ENCODE data around the gene TOB1. TPM values are rescaled to one million over a fixed set of nuclear protein-coding genes. Genes with fewer than 3 reads are reported as not detected.

The TOB1 gene
- total RNA-seq, 1 donor from 2014 or later = 18.8 TPM

DNA sequence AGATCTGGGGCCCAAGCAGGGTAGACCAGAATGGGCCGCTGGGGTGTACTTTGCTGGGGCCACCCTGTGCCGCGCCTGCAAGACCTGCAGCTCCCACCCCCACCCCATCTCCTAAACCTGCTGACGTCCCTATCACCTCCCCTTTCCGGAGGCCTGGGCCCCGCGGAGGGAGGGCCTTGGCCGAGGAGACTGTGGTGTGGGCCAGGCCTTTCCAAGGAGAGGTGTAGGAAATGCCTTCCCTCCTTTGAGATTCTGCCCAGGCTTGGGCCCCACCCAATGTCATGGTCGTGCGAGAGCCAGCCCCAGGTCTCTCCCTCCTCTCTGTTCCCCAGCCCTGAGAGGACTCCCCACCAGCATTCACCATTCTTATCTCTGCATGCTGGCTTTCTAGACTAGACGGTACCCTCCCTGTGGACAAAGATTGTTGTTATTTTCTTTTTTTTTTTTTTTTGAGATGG is 34.7 kb downstream of the TOB1 start:
- no peak for DNase-seq
- H3K4me3 Mint-ChIP-seq = no peak overlapping the region
- H3K36me3 Mint-ChIP-seq (ENCODE audit: low read depth) = no peaks in the 10 kb centered on the region
- CTCF ChIA-PET = no interaction called here
- H3K9me3 Mint-ChIP-seq = no peaks in the 10 kb centered on the region
- ATAC-seq (ENCODE audit: low read depth) = no peak
- POLR2A ChIA-PET = no interaction called here
- no peak for TF ChIP-seq CTCF (IDR thresholded peaks at IDR 0.05)
- H3K27ac Mint-ChIP-seq = no peak overlapping the region
- H3K27me3 Mint-ChIP-seq = peaks cover 28% of the 10 kb centered on the region
- H3K4me1 Mint-ChIP-seq = no peaks in the 10 kb centered on the region
- intact Hi-C loops (cut with micrococcal nuclease) = no loop called here

- Mint-ChIP-seq H3K4me1 (no peaks in the 10 kb centered on the region), H3K27me3 (peaks cover 26% of the 10 kb centered on the region), H3K4me3 (no peak overlapping the region), H3K27ac (no peak overlapping the region), H3K9me3 (no peaks in the 10 kb centered on the region), H3K36me3 (ENCODE audit: low read depth) (no peaks in the 10 kb centered on the region)
- TF ChIP-seq CTCF (IDR thresholded peaks at IDR 0.05) = no peak
- intact Hi-C loops (cut with micrococcal nuclease) = no loop called here
- ATAC-seq (ENCODE audit: low read depth) = no peak
- CTCF ChIA-PET = no interaction called here
- POLR2A ChIA-PET = no interaction called here
- no peak for DNase-seq
These were observed 35.2 kb downstream of the TOB1 start for GRCh38 chr17:50830994-50831393.

DNA sequence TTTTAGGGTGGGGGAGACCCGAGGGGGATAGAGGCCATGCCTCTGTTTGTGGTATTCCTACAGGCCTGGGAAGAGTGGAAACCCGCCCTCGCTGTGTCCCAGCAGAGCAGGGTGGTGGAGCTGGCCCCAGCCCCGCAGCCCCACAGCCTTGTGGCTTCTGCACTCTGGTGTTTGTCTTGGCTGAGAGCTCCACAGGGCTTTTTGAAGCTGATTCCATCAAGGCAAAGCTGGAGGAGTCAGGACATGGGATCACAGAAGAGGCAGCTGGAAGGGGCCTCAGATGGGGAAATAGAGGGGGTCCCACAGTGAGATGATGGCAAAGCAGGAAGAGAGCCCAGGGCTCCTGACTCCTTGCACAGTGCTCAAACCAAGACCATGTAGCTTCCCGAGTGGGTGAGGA is 35.8 kb downstream of the TOB1 start:
- ChIA-PET CTCF (no interaction called here), POLR2A (no interaction called here)
- Mint-ChIP-seq H3K4me3 (no peak overlapping the region), H3K27me3 (peaks cover 23% of the 10 kb centered on the region), H3K9me3 (no peaks in the 10 kb centered on the region), H3K27ac (no peak overlapping the region), H3K36me3 (ENCODE audit: low read depth) (no peaks in the 10 kb centered on the region), H3K4me1 (no peaks in the 10 kb centered on the region)
- ATAC-seq (ENCODE audit: low read depth) (no peak), DNase-seq (no peak)
- intact Hi-C loops (cut with micrococcal nuclease) = no loop called here
- no peak for TF ChIP-seq CTCF (IDR thresholded peaks at IDR 0.05)

DNA sequence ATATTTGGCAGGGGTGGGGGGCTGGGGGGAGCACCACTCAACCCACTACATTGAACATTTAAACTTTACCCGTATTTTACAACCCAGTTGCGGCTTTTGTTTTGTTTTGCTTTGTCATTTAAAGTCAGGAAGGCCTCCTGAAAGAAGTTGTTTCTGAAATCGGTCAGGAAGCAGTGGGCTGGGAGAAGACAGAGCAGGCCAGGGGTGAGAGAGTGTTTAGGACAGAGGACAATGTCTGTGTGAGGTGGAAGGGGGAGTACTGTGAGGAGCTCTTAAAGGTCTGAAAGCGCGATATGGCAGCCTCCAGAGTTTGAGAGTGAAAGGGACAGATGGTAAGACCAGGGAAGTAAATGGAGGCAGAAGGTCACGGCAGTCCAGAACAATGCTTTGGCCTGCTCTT is 36.8 kb downstream of the TOB1 start:
- ChIA-PET CTCF (no interaction called here), POLR2A (no interaction called here)
- no peaks in the 10 kb centered on the region for H3K4me1 Mint-ChIP-seq
- intact Hi-C loops (cut with micrococcal nuclease) = no loop called here
- DNase-seq (no peak), ATAC-seq (ENCODE audit: low read depth) (no peak)
- TF ChIP-seq CTCF (IDR thresholded peaks at IDR 0.05) = no peak
- no peaks in the 10 kb centered on the region for H3K36me3 Mint-ChIP-seq (ENCODE audit: low read depth)
- no peak overlapping the region for H3K27ac Mint-ChIP-seq
- no peak overlapping the region for H3K4me3 Mint-ChIP-seq
- H3K9me3 Mint-ChIP-seq = peaks cover 3% of the 10 kb centered on the region
- H3K27me3 Mint-ChIP-seq = peaks cover 17% of the 10 kb centered on the region

DNA sequence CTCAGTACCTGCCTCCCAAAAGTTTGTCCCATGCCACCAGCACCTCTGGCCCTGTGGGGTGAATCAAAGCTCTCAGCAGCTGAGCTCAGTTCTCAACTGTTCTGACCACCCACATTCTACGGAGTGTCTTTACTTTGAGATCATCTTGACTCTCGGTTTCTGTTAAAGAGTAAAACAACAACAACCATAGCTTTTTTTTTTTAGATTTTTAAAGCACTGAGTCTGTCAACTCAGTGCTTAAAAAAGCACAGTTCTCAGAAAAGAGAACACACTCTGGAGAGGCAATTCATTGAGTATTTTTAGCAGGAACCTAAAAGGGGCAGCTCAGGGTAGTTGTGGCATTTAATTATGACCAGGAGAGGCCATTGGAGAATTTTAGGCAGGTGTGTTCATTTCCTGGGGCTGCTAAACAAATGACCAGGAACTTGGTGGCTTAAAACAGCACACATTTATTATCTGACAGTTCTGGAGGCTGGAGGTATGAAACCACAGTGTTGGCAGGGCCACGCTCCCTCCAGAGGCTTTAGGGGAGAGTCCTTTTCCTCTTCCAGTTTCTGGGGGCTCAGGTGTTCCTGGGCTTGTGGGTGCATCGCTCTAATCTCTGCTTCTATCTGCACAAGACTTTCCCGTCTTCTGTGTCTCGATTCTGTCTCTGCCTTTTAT is 37.5 kb downstream of the TOB1 start:
- intact Hi-C loops (cut with micrococcal nuclease) = no loop called here
- no peaks in the 10 kb centered on the region for H3K4me1 Mint-ChIP-seq

More for the DNA sequence above, 37.5 kb downstream of the TOB1 start:
- TF ChIP-seq CTCF (IDR thresholded peaks at IDR 0.05) = no peak
- ChIA-PET CTCF (no interaction called here), POLR2A (no interaction called here)
- Mint-ChIP-seq H3K9me3 (peaks cover 6% of the 10 kb centered on the region), H3K36me3 (ENCODE audit: low read depth) (no peaks in the 10 kb centered on the region), H3K27ac (no peak overlapping the region), H3K4me3 (no peak overlapping the region), H3K27me3 (peaks cover 15% of the 10 kb centered on the region)
- DNase-seq = no peak
- no peak for ATAC-seq (ENCODE audit: low read depth)
